Measurements from ENCODE around the gene OASL. TPM values are rescaled to one million over a fixed set of nuclear protein-coding genes. Genes with fewer than 3 reads are reported as not detected.

Gene OASL
- total and polyA plus RNA-seq, 10 of the 15 experiments (the other 5 are each of a cell fraction or from before 2014, with no cell fraction given), result 2.3 to 9.1 (median 2.7) TPM

GRCh38 chr12:121015825-121016766, 22.9 kb downstream of the OASL start, which contains the start of gene C12orf43 (continued):
- TF ChIP-seq ATF2 (IDR thresholded peaks at IDR 0.05; ENCODE audit: low read length) (no peak), NFYA (IDR thresholded peaks at IDR 0.05; ENCODE audit: borderline replicate concordance, low read depth, low read length) (no peak), TCF12 (IDR thresholded peaks at IDR 0.05; ENCODE audit: low read depth, low read length) (0 out of 2 replicates have a peak, but pooled peaks have one; percentile 26), STAT3 (IDR thresholded peaks at IDR 0.05; ENCODE audit: low read depth, low read length) (no peak), LARP7 (IDR thresholded peaks at IDR 0.05) (no peak; the same call in 1 of the 2 replicates), NR2C1 (IDR thresholded peaks at IDR 0.05) (no peak), DPF2 (IDR thresholded peaks at IDR 0.05) (no peak), MYB (IDR thresholded peaks at IDR 0.05; ENCODE audit: borderline replicate concordance, low read depth, low read length) (no peak), CBX3 (IDR thresholded peaks at IDR 0.05; ENCODE audit: borderline replicate concordance, low read depth) (no peak), ESRRA (IDR thresholded peaks at IDR 0.05; ENCODE audit: low read length) (peak; percentile 66; the same call in 1 of the 2 replicates), MAX (IDR thresholded peaks at IDR 0.05; ENCODE audit: low read depth, low read length) (0 out of 2 replicates have a peak, but pooled peaks have one; percentile 65), BACH1 (IDR thresholded peaks at IDR 0.05; ENCODE audit: borderline replicate concordance) (no peak), ATF3 (IDR thresholded peaks at IDR 0.05; ENCODE audit: borderline replicate concordance, extremely low read depth, low read depth, low read length) (peak; percentile 60; the same call in 1 of the 2 replicates), SRF (IDR thresholded peaks at IDR 0.05; ENCODE audit: low read depth in 2 of 2, low read length in 2 of 2) (0 out of 4 replicates have a peak, but pooled peaks of 1 of the 2 experiments have one; percentile 34), ZNF217 (IDR thresholded peaks at IDR 0.05) (no peak), KAT2A (conservative IDR thresholded peaks at IDR 0.05; ENCODE audit: control insufficient read depth, low read depth, low read length) (no peak), E4F1 (IDR thresholded peaks at IDR 0.05; ENCODE audit: borderline replicate concordance, partially characterized antibody) (no peak), BMI1 (IDR thresholded peaks at IDR 0.05; ENCODE audit: borderline replicate concordance) (no peak), IKZF1 (conservative IDR thresholded peaks at IDR 0.05) (peak; percentile 94), USF1 (IDR thresholded peaks at IDR 0.05; ENCODE audit: borderline replicate concordance, extremely low read length, insufficient read depth, low read depth, low read length) (peak; percentile 79), EGR1 (IDR thresholded peaks at IDR 0.05; ENCODE audit: borderline replicate concordance in 1 of 2, low read depth in 2 of 2, low read length in 2 of 2) (no peak), HSF1 (IDR thresholded peaks at IDR 0.05; ENCODE audit: low read depth, low read length) (no peak)

Measured in GM12878 (cell line).